ENCODE data around the gene ERICH6.
A peak's percentile ranks its signal among the peaks of the same experiment; 100 is the strongest.

ERICH6 gene

GRCh38 chr3:150703756-150704344, at the start of gene ERICH6:
Gene ERICH6 (minus strand): TSS chr3:150703920. CDS start chr3:150703898, 22 bp downstream.
- peak; percentile 70 for DNase-seq

- no peak for DNase-seq
Measured at GRCh38 chr3:150751781-150752263, 48.1 kb upstream of the ERICH6 start.

GRCh38 chr3:150749255-150749654, 45.5 kb upstream of the ERICH6 start:
- no peak for DNase-seq

- no peak for DNase-seq
Measured at GRCh38 chr3:150748684-150749047, 44.9 kb upstream of the ERICH6 start.

GRCh38 chr3:150747886-150748683, 44.4 kb upstream of the ERICH6 start:
- DNase-seq: no peak

- no peak for DNase-seq
Measured at GRCh38 chr3:150746791-150747590, 43.3 kb upstream of the ERICH6 start.

- DNase-seq: no peak
Measured at GRCh38 chr3:150745832-150746231, 42.1 kb upstream of the ERICH6 start.

GRCh38 chr3:150744919-150745211, 41.1 kb upstream of the ERICH6 start:
- DNase-seq: no peak

- no peak for DNase-seq
Measured at GRCh38 chr3:150744041-150744918, 40.6 kb upstream of the ERICH6 start.

GRCh38 chr3:150743508-150743907, 39.8 kb upstream of the ERICH6 start:
- no peak for DNase-seq

- no peak for DNase-seq
Measured at GRCh38 chr3:150742679-150743078, 39.0 kb upstream of the ERICH6 start.

- no peak for DNase-seq
Measured at GRCh38 chr3:150742141-150742523, 38.4 kb upstream of the ERICH6 start.

- no peak for DNase-seq
Measured at GRCh38 chr3:150741497-150742140, 37.9 kb upstream of the ERICH6 start.

- no peak for DNase-seq
Measured at GRCh38 chr3:150740733-150741496, 37.2 kb upstream of the ERICH6 start.

GRCh38 chr3:150739877-150740645, 36.3 kb upstream of the ERICH6 start:
- DNase-seq: no peak

- no peak for DNase-seq
Measured at GRCh38 chr3:150739200-150739863, 35.6 kb upstream of the ERICH6 start.

- no peak for DNase-seq
Measured at GRCh38 chr3:150738688-150739087, 35.0 kb upstream of the ERICH6 start.

GRCh38 chr3:150737874-150738679, 34.4 kb upstream of the ERICH6 start:
- no peak for DNase-seq

All from activated CD8-positive, alpha-beta memory T cell treated with anti-CD3 and anti-CD28 coated beads, Interleukin-2, amount 50 U/mL, for 4 hours (primary cell).